Endometrium (tissue), 2 donors: Measurements from ENCODE around the gene DPYD.

Experiments used
- FAIRE-seq: peaks from 2 replicates; lab custom pipeline; 2012; peaks lifted over from hg19 to GRCh38; lab: Jason Lieb, UNC
- donor health status: control.
- donor health status: control.

The DPYD gene

GRCh38 chr1:97433094-97433823, 487.6 kb downstream of the DPYD start:
- peak; percentile 89 for FAIRE-seq

DNA sequence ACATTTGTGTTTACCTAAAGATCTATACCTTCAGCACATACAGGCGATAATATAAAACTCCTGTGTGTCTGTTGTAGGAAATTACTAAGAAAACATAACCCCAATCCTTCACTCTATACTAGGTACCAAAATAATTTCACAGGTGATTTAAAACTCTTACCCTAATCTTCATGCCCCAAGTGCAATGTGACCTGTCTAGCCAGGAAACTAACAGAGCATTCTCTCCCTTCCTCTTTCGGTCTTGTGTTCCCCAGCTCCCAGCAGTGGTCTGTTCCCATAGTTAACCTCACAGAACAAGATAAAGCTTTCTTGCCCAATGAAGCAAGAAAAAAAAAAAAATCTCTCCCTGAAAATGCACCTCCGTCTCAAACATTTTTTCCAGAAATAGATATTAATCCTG, 493.5 kb downstream of the DPYD start:
- no peak for FAIRE-seq

DNA sequence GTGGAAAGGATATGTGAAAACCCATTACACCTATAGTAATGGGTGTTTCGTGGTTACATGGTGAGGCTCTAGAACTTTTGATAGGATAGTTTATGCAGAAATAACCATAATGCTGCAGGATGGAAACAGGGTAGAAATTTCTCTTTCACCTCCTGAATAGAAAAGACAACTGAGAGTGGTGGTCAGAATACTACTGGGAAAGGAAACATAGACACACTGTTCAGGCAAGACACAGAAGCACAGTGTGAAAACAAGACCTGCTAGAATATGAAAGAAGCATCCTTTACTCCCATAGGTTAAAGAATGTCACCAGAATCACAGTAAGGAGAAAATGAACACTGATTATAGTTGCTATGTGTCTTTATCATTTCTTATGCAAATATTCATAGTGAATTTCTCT, 496.6 kb downstream of the DPYD start:
- no peak for FAIRE-seq

GRCh38 chr1:97423403-97423802, 497.4 kb downstream of the DPYD start:
- no peak for FAIRE-seq

DNA sequence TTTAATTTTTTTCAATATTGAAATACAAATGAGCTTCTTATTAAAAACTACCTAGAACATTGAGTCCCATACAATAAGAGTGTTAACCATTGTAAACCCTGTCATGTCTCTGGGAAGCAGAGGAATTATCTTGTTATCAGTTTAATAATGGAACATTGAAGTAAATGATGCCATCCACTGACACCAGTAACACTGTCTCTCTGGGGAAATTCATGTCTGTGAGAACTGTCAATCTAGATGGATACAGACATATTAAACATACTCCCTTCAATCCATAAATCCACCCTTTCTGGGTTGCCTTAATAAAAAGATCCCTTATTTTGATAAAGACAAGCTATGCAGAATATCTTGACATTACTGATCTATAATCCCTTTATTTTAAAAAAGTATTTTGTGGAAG, 503.2 kb downstream of the DPYD start:
- no peak for FAIRE-seq

GRCh38 chr1:97414682-97415312, 506.0 kb downstream of the DPYD start:
- peak; percentile 48 for FAIRE-seq

DNA sequence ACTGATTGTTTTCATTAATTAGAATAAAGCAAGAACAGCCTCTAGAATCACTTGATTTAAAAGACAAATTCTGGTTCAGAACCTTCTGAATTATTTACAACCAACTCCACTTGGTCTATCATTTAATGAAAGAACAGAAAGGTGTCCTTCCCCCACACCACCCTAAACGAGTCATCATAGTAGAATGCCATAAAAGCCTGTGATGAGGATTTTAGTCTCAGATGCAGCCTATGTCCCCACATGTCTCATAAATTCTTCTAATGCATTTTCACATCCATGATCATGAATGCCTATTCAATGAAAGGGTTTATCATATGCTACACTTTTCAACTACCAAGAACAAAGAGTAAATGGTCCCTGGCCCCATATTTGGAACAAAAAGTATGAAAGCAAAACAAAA, 508.1 kb downstream of the DPYD start:
- FAIRE-seq = no peak

DNA sequence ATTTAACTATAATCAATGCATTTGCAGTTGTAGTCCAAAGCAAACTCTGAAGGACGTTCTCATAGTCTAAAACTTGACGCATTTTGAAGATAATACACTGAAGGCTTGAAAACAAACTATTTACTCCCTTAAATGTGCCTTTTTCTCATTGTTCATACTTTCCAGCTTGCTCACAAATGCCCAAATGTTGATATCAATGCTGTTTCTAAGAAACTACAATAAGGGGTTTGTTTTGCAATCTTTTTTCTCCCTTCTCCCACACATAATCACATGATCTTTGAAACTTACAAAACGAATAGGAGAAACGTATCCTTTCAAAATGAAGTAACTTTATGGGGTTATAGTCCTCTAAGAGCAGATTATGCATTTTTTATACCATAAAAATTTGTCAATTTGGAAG, 508.7 kb downstream of the DPYD start:
- no peak for FAIRE-seq

DNA sequence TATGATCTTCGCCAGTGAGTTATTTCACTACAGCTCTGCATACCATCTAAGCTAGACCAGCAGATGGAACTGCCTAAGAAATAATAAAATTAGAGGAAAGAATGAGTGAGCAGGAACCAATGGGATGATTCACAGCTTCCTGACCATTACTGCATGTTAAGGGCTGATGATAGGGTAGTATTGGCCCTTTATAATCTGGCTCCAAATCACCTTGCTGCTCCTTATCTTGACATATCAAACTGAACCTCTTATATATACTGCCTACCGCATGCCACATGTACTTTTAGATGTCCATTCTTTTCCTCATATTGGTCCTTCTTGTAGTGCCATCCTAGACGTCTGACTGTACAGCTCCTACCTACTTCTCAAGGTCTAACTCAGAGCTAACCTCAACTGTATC, 524.4 kb downstream of the DPYD start:
- no peak for FAIRE-seq

DNA sequence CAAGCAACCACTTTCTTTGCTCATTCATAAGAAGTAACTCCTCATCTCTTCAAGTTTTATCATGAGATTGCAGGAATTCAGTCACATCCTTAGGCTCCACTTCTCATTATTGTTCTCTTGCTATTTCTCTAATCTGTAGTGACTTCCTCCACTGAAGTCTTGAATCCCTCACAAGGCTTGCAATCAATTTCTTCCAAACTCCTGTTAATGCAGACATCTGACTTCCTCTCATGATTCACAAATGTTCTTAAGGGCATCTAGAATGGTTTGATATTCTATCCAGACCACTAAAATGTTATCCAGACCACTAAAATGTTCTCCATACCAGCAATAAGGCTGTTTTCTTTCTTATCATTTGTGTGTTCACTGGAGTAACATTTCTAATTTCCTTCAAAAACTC, 528.1 kb downstream of the DPYD start:
- FAIRE-seq = no peak

DNA sequence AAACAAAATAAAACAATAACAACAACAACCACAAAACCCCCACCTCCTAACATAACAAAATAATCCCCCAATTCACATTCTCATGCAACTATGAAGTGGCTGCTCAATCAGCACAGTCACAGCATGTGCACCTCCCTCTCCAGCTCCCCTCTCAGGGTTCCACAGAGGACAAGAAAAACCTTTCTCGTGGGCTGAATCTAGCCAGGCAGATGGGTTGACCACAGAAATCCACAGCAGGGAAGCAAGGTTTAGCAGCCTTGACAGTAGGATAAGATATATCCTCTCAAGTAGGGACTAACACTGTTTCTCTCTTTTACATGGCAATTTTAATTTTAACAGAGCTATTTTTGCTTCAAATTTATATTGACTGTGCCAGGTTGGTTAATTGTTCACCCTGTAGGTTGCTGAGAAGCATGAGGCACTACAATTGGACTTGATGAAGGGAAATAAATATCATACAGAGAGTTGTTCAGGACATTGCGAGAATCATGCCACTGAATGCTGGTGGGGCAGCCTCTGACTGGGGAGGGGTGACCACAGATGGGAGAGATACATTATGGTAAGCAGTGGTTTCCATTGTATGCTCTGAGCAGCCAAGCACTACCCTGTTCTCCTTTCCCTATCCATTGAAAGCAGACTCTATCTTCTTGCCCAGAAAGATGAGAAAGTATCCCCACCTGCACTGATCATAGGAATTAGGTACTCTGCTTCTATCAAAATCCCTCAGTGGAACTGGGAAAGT, 535.1 kb downstream of the DPYD start:
- no peak for FAIRE-seq

DNA sequence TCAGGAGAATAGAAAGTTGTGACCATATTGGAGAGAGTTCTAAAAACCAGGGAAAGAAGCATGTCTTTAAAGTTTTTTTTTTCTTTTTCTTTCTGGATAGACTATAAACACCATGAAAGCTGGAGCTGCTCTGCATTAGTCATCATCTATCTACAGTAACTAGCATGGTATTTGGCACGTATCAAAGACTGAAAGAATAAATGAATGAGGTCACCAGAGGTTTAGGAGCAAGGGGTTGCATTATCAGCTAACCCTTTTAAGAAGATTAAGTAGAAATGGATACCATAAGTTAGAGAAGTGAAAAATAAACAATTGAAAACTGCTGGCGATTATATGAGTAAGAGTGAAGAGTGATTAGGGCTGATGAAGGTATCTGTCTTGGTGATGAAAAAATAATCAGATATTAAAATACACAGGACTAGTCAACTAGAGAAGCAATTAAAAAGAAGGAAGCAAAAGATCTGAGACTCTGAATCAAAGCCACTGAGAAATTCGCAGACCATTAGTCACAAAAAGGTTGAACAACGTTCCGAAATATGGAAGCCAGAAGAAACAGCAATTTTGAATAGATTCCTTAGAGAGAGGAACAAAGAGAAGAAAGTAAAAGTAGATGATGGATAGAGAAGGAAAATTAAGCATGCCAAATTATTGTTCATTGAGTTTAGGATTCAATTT, 536.4 kb downstream of the DPYD start:
- FAIRE-seq = no peak

DNA sequence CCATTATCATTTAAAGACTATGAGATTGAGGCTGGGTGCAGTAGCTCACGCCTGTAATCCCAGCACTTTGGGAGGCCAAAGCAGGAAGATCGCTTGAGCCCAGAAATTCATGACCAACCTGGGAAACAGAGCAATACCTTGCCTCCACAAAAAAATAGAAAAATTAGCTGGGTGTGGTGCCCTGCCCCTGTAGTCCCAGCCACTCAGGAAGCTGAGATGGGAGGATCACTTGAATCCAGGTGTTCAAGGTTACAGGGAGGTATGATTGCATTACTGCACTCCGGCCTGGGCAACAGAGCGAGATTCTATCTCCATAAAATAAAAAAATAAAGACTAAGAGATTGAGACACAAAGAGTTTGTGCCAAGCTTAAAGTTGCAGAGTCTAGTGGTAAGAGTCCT, 537.0 kb downstream of the DPYD start:
- FAIRE-seq = no peak

- no peak for FAIRE-seq
These were observed 538.6 kb downstream of the DPYD start for GRCh38 chr1:97382206-97382605.

DNA sequence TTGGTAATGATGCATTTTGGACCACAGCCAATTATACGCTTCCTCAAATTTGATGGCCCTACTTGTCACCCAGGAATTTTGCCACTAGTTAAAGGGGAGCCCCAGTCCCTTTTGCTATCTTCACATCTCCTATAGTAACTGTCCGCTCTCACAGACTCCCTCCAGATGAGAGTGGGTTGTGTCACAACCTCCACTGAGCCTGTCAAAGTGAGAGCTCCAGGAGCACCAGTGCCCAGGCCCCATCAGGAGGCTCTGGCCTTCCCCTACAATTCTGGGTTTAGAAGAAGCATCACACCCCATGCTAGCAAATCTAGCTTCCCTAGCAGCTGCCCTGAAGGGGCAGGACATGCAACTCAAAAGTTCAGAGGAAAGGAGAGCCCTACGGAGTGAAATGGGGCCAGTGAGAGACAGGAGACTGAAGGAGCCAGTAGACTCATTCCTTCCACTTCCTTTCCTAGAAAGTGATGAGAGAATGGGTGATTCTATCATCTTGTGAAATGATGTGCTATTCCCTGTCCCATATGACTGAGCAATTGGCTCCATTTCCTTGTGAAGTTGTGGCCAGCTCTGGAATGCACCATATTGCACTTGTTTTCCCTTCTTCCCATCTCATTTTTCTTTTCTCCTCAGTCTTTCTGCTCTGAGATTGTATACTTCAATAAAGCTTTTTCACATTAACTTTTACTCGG, 541.3 kb downstream of the DPYD start:
- no peak for FAIRE-seq

- FAIRE-seq = no peak
These were observed 542.2 kb downstream of the DPYD start for GRCh38 chr1:97378596-97378995.

GRCh38 chr1:97377432-97378034, 543.3 kb downstream of the DPYD start:
- no peak for FAIRE-seq

- FAIRE-seq = no peak
These were observed 547.8 kb downstream of the DPYD start for GRCh38 chr1:97373000-97373399.

DNA sequence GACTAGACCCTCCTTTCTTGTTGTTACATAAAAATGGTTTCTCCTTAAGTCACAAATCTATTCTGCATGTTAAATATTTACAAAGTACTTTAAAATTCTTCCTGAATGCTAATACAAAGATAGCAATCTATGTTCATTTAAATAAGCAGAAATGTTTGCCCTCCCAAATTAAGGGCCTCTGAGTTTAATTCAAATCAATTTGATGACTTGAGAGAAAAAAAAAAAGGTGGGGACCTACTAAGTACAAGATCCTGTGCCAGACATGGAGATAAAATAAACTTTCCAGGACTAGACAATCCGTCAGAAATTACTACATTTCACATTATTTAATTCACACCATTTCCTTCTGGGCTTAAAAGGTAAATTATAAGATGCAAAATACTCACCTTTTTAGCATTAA, 548.3 kb downstream of the DPYD start:
- no peak for FAIRE-seq

GRCh38 chr1:97368296-97368695, 552.5 kb downstream of the DPYD start:
- FAIRE-seq = no peak

GRCh38 chr1:97366984-97367383, 553.9 kb downstream of the DPYD start:
- no peak for FAIRE-seq

DNA sequence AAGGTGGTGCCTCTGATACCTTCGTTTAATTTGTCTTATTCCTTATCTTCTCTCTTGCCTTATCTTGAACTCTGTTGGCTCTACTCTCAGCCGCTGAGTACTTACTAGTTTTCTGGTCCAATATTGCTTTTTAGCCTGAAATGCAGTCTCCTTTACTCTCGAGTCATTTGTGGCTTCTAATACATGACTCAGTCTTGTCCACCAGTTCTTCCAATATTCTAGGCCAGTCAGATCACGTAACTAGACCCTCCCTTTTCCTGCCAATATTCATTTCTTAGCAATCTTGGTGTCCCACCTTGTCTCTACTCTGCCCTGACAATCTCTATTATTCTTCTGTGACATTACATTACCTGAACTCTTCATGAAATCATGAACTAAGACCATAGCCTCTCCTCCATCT, 555.8 kb downstream of the DPYD start:
- no peak for FAIRE-seq
